Renal cortex interstitium (tissue), 11 donors: ENCODE data around the gene KRTAP5-11. TPM values are rescaled to one million over a fixed set of nuclear protein-coding genes. Genes with fewer than 3 reads are reported as not detected.
"Not testable (repeated sequence)": the region's sequence is repeated elsewhere in the genome, so short reads cannot be mapped to it uniquely, and the experiment has no call there.

Experiments used
- DNase-seq, 11 donors: peaks; one replicate each; pipeline ENCODE4 v3.0.0-alpha.2; 2013; ENCODE audit warnings: low read depth in 9 of 11, low spot score in 4 of 11; ENCODE audit errors: extremely low read depth in 1 of 11
- polyA plus RNA-seq, 3 donors: library from polyadenylated mRNA; unstranded; fragments of 120-200 nt; gene quantifications; one replicate each; pipeline ENCODE4 v1.2.1, GENCODE V29; 2013; ENCODE audit not compliant: insufficient read length in 3 of 3

Gene KRTAP5-11
- polyA plus RNA-seq, 3 donors, result 0.27 TPM; not detected in 2

- DNase-seq, result no peak
Measured at GRCh38 chr11:71564430-71564829, 18.2 kb downstream of the KRTAP5-11 start.

- no peak for DNase-seq
Measured at GRCh38 chr11:71563406-71563805, 19.3 kb downstream of the KRTAP5-11 start.

DNA sequence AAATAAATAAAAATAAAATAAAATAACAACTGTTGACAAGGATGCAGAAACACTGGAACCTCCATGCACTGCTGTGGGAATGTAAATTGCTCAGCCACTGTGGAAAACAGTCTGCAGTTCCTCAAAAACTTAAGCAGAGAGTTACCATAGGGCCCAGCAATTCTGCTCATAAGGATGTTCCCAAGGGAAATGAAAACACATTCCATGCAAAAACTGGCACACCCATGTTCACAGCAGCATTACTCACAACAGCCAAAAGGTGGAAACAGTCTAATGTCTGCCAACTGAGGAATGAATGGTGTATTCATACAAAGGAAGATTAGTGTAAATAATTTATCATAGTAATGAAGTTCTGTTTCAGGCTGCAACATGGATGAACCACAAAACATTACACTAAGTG, 20.6 kb downstream of the KRTAP5-11 start:
- DNase-seq, result no peak

DNA sequence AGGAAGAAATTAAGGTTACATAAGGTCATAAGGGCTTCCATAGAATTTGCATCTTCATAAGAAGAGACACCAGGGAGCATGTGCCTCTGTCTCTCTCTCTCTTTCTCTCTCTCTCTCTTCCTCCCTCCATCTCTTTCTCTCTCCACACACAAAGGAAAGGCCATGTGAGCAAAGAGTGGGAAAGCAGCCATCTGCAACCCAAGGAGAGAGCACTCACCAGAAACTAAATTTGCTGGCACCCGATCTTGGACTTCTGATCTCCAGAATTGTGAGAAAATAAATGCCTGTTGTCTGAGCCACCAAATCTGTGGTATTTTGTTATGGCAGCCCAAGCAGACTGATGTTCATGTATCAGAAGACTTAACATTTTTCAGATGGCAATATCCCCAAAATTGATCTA, 23.7 kb downstream of the KRTAP5-11 start:
- no peak for DNase-seq

GRCh38 chr11:71557257-71557656, 25.4 kb downstream of the KRTAP5-11 start:
- no peak for DNase-seq

- DNase-seq, result no peak
Measured at GRCh38 chr11:71556018-71556417, 26.7 kb downstream of the KRTAP5-11 start.

DNA sequence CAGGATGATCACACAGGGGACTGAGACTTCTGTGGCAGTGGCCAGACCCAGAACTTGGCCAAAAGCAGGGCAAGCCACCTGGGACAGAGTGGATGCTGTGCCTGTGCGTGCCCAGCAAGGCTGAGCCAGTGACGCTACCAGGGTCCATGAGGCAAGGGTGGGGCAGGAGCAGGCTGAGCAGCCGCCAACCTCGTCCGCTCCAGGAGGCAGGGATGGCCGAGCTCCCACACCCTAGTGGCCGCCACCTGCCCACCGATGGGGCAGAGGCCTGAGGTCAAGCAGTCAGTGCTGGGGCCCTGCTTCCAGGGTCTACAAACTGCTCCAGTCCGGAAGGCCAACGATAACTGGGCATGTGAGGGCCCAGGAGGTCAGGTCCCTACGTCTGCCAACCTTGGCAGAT, 27.2 kb downstream of the KRTAP5-11 start:
- DNase-seq, result no peak

DNA sequence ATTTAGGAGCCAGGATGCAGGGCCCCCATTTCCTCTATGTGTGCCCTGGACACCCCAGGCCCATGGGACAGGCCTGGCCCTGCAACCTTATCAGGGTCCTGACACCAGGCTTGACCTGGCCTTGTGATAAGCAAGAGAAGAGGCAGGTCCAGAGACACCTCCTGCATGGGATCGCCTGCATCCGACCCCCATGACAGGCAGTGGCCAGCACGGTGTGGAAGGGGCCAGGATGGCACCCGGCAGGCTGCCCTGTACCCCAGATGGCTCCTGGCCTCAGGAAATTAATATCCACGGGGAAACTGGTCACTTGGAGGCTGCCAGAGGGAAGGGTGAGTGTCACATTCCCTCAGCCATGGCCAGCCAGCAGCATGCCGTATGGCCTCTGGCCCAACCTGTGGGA, 27.7 kb downstream of the KRTAP5-11 start:
- DNase-seq, result no peak

DNA sequence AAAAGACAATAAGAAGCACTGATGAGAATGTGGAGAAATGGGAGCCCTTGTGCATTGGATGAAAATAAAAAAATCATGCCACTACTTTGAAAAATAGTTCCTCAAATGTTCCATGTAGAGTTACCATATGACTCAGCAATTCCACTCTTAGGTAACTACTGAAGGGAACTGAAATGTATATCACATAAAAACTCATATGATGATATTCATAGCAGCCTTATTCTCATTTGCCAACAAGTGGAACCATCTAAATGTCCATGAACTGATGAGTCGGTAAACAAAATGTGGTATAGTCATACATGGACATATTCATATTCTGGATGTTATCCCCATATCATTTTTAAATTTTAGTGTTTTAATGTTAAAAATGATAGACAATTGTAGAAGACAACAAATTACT, 31.0 kb downstream of the KRTAP5-11 start:
- DNase-seq, result no peak

DNA sequence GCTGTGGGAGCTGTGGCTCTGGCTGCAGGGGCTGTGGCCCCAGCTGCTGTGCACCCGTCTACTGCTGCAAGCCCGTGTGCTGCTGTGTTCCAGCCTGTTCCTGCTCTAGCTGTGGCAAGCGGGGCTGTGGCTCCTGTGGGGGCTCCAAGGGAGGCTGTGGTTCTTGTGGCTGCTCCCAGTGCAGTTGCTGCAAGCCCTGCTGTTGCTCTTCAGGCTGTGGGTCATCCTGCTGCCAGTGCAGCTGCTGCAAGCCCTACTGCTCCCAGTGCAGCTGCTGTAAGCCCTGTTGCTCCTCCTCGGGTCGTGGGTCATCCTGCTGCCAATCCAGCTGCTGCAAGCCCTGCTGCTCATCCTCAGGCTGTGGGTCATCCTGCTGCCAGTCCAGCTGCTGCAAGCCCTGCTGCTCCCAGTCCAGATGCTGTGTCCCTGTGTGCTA, 33.9 kb downstream of the KRTAP5-11 start:
- no peak for DNase-seq

- DNase-seq, result no peak
Measured at GRCh38 chr11:71548120-71548519, 34.6 kb downstream of the KRTAP5-11 start, which contains the start of gene KRTAP5-9. KRTAP5-9 (plus strand) TSS chr11:71548420; CDS start chr11:71548658, 238 bp downstream.

DNA sequence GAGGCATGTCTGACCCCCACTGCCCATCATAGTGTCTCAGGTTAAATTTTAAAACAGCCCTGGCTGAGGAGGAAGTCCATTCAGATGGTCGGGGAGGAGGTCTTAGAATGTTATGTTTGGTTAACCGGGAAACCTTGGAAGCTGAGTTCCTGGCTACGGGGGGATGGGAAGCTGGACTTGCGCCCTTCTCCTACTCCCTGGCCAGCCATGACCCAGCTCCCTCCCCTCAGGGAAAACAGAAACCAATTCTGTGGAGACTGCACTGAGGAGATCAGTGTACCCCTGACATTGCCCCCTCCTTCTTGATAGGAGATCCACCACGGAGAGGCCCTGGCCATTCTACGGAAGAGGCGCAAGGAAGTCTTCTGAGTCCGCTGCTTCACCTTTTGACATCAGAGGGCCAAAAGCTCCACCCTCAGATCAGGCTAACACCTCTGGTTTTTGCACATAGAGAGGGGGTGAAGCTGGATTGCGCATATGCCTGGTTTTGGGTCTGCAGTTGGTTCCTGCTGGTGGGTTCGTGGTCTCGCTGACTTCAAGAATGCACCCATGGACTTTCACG, 37.2 kb downstream of the KRTAP5-11 start:
- DNase-seq, result no peak

GRCh38 chr11:71544525-71545214, 38.0 kb downstream of the KRTAP5-11 start:
- no peak for DNase-seq

GRCh38 chr11:71543866-71544265, 38.8 kb downstream of the KRTAP5-11 start:
- no peak for DNase-seq

DNA sequence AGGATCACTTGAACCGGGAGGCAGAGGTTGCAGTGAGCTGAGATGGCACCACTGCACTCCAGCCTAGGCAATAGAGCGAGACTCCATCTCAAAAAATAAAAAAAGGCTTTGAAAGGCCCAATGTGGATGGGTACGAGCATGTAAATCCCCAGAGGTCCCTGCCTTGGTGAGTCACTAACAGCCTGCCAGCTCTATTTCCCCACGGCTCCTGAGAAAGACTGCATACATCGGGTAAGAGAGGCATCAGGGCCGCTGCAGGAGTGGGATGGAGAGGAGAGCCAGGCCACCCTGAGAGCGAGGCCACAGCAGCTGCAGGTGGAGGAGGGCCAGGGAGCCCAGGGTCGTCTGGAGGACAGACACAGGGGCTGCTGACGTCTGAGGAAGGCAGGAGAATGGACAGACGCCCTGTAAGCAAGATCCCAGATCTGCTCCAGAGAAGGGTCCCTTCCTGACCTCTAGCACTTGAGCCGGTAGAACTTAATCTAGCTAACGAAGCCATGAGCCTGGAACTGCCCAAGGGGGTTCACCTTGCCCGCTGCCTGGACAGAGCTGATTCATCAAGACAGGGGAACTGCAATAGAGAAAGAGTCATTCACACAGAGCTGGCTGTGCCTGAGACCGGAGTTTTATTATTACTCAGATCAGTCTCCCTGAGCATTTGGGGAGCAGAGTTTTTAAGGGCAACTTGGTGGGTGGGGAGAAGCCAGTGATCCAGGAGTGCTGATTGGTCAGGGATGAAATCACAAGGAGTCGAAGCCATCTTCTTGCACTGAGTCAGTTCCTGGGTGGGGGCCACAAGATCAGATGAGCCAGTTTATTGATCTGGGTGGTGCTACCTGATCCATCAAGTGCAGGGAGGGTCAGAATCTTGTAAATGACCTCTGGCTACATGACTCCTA, 39.5 kb downstream of the KRTAP5-11 start:
- no peak for DNase-seq

DNA sequence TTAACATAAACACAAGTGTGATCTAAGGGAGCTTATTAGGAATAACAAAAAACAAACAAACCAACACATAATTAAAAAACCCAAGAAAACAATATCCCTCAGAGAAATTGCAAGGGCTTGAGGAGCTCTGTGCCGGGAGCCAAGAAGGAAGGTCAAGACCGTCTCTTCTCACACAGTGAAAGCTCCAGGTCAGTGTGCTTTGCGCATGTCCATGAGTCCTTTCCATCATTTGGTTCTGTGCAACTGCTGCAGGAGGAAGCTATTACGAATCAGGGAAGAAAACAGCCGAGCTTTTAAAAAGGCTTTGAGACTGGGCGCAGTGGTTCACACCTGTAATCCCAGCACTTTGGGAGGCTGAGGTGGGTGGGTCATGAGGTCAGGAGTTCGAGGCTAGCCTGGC, 40.3 kb downstream of the KRTAP5-11 start:
- DNase-seq, result no peak

DNA sequence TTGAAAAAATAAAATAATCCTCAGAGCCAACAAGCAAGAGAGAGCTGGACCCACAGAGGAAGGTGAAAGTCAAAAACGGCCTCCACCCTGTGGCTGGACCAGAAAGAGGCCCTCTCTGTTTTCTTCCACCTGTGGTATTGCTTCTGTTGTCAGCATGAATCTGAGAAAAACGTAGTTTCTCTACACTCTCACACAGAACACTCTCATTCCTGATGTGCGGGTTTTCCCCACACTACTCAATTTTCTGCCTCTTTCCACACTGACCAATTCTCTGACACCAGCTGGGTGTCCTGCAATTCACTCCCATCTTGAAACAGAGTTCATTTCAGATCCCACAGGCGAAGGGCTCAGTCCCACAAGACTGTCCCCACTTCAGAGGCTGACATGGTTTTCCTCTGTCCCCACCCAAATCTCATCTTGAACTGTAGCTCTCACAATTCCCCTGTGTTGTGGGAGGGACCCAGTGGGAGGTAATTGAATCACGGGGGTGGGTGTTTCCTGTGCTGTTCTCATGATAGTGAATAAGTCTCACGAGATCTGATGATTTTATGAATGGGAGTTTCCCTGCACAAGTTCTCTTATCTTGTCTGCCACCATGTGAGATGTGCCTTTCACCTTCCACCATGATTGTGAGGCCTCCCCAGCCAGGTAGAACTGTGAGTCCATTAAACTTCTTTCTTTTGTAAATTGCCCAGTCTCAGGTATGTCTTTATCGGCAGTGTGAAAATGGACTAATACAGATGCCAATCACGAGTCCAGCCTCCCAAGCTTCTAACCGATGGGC, 42.0 kb downstream of the KRTAP5-11 start:
- not testable (repeated sequence) for DNase-seq

- DNase-seq, result not testable (repeated sequence)
Measured at GRCh38 chr11:71539971-71540370, 42.7 kb downstream of the KRTAP5-11 start.

GRCh38 chr11:71539017-71539416, 43.7 kb downstream of the KRTAP5-11 start:
- DNase-seq, result no peak
